Caco-2 (cell line): ENCODE results near the gene ZNF592. TPM values are rescaled to one million over a fixed set of nuclear protein-coding genes. Genes with fewer than 3 reads are reported as not detected.

Experiments
- BruUV-seq: library from RNA; stranded (reverse); fragments of 400-500 nt; replicated peaks from 2 replicates; lab custom pipeline; 2021; lab: Mats Ljungman, UMichigan
- CTCF ChIA-PET: fragments of 300-600 bp; sonication (Branson Sonifier 250); formaldehyde crosslinking; loops from one replicate; lab custom pipeline; 2022; ENCODE audit warnings: antibody characterized with exemption; lab: Charles Lee
- POLR2A ChIA-PET: fragments of 300-600 bp; sonication (Branson Sonifier 250); formaldehyde crosslinking; loops from one replicate; lab custom pipeline; 2022; ENCODE audit warnings: antibody characterized with exemption; lab: Charles Lee
- DNase-seq, 2 experiments: peaks; one replicate each; pipeline versions ENCODE4 v3.0.0 to v3.0.0-alpha.2; 2020 to 2022
- H3K27me3 ChIP-seq: replicated peaks from 2 replicates; pipeline ENCODE4 v1.6.0; 2011; ENCODE audit warnings: low read length; ENCODE audit not compliant: control insufficient read depth, insufficient read depth
- H3K36me3 ChIP-seq: 2 replicates; pipeline ENCODE4 v1.5.1; 2011; ENCODE audit warnings: low read length; ENCODE audit not compliant: control insufficient read depth, insufficient read depth
- H3K4me1 ChIP-seq: fragments of 250-450 bp; sonication (Bioruptor Pico); 2 replicates; pipeline ENCODE4 v1.5.1; 2020; ENCODE audit warnings: mild to moderate bottlenecking
- H3K4me3 ChIP-seq: 2 replicates; pipeline ENCODE4 v1.5.1; 2011; ENCODE audit warnings: low read depth, mild to moderate bottlenecking, control low read depth, low read length
- H3K9me3 ChIP-seq: fragments of 250-450 bp; sonication (Bioruptor Pico); 2 replicates; pipeline ENCODE4 v1.5.1; 2020; ENCODE audit warnings: mild to moderate bottlenecking, moderate library complexity
- H3K27ac Mint-ChIP-seq: one replicate; pipeline ENCODE4 v1.8.0; 2022; ENCODE audit warnings: mixed read lengths; ENCODE audit not compliant: unreplicated experiment
- H3K27me3 Mint-ChIP-seq: one replicate; pipeline ENCODE4 v1.8.0; 2022; ENCODE audit warnings: mixed read lengths; ENCODE audit not compliant: insufficient read depth, unreplicated experiment
- H3K36me3 Mint-ChIP-seq: one replicate; pipeline ENCODE4 v1.8.0; 2022; ENCODE audit warnings: mild to moderate bottlenecking, mixed read lengths; ENCODE audit not compliant: insufficient read depth, unreplicated experiment
- H3K4me1 Mint-ChIP-seq: one replicate; pipeline ENCODE4 v1.8.0; 2022; ENCODE audit warnings: low read depth, mixed read lengths; ENCODE audit not compliant: unreplicated experiment
- H3K4me3 Mint-ChIP-seq: one replicate; pipeline ENCODE4 v1.8.0; 2022; ENCODE audit warnings: mild to moderate bottlenecking, moderate library complexity, mixed read lengths; ENCODE audit not compliant: unreplicated experiment
- H3K9me3 Mint-ChIP-seq: one replicate; pipeline ENCODE4 v1.8.0; 2022; ENCODE audit warnings: mixed read lengths; ENCODE audit not compliant: unreplicated experiment
- CTCF ChIP-seq, 2 experiments: fragments of 200-600 bp in 1 of 2; IDR thresholded peaks; 1 replicate in 1 of 2; 2 replicates in 1 of 2; pipeline versions ENCODE4 v1.5.1 to v1.8.0; 2011 to 2022; ENCODE audit warnings: antibody characterized with exemption in 1 of 2, control low read depth in 1 of 2, inconsistent platforms in 1 of 2, low read depth in 1 of 2, low read length in 1 of 2, mild to moderate bottlenecking in 1 of 2, moderate library complexity in 1 of 2; ENCODE audit not compliant: insufficient read depth in 1 of 2, severe bottlenecking in 1 of 2, unreplicated experiment in 1 of 2
- intact Hi-C: fragments of 100-400 bp; cut with micrococcal nuclease; formaldehyde crosslinking; loops from one replicate; pipeline ENCODE4 v1.10.0; 2022; ENCODE audit not compliant: unreplicated experiment
- total RNA-seq: library from RNA; stranded (reverse); gene quantifications from 2 replicates; pipeline ENCODE4 v1.2.3, GENCODE V29; 2022

The ZNF592 gene
- total RNA-seq, 1 experiment from 2014 or later: 30.6 TPM

- ChIA-PET POLR2A (no interaction called here), CTCF (interaction anchor here (0.5 to 0.8 kb wide), 2 partner anchors 14 to 246 kb away, joined by 3 to 4 read pairs; no protein-coding TSS in a partner anchor)
- Histone ChIP-seq H3K4me3 (no peak within 1 kb of the TSS), H3K36me3 (no peaks in the 10 kb centered on the region), H3K27me3 (no peaks in the 10 kb centered on the region), H3K9me3 (no peaks in the 10 kb centered on the region), H3K4me1 (peaks cover 35% of the 10 kb centered on the region)
- no peaks in the 10 kb centered on the region for H3K27me3 Mint-ChIP-seq
- no peaks in the 10 kb centered on the region for H3K9me3 Mint-ChIP-seq
- intact Hi-C loops: loop anchor here (5.0 kb wide), 1 partner anchor 165 kb away; the partner anchor contains the start of gene WDR73
- TF ChIP-seq CTCF (IDR thresholded peaks at IDR 0.05; ENCODE audit: insufficient read depth in 1 of 2, low read depth in 1 of 2, low read length in 1 of 2, severe bottlenecking in 1 of 2, unreplicated experiment in 1 of 2): no peak
- H3K4me3 Mint-ChIP-seq: peak within 1 kb of the TSS; percentile 44
- DNase-seq: no peak
- H3K36me3 Mint-ChIP-seq: peaks cover 15% of the 10 kb centered on the region
- H3K27ac Mint-ChIP-seq: peak within 1 kb of the TSS; percentile 75
- H3K4me1 Mint-ChIP-seq: peaks cover 28% of the 10 kb centered on the region
- no TSS peak for BruUV-seq
Observed at GRCh38 chr15:84816694-84817465, 68.5 kb downstream of the ZNF592 start, which contains the start of gene ALPK3. Gene ALPK3, plus strand, starts transcription at chr15:84817356. Its CDS starts 97 bp downstream, at chr15:84817453.

GRCh38 chr15:84817466-84818081, 69.2 kb downstream of the ZNF592 start:
- CTCF ChIA-PET: interaction anchor here (0.6 to 1.0 kb wide), 5 partner anchors 13 to 247 kb away, joined by 3 to 5 read pairs (median 3); no protein-coding TSS in a partner anchor
- Mint-ChIP-seq H3K4me3 (peak overlapping the region; percentile 44), H3K27ac (peak overlapping the region; percentile 75), H3K4me1 (peaks cover 33% of the 10 kb centered on the region), H3K36me3 (peaks cover 11% of the 10 kb centered on the region), H3K9me3 (no peaks in the 10 kb centered on the region), H3K27me3 (no peaks in the 10 kb centered on the region)
- Histone ChIP-seq H3K4me3 (no peak overlapping the region), H3K9me3 (no peaks in the 10 kb centered on the region), H3K36me3 (no peaks in the 10 kb centered on the region), H3K4me1 (peaks cover 41% of the 10 kb centered on the region), H3K27me3 (no peaks in the 10 kb centered on the region)
- BruUV-seq: no TSS peak
- peak in 1 of 2 experiments; percentile 11 for TF ChIP-seq CTCF (IDR thresholded peaks at IDR 0.05; ENCODE audit: insufficient read depth in 1 of 2, low read depth in 1 of 2, low read length in 1 of 2, severe bottlenecking in 1 of 2, unreplicated experiment in 1 of 2)
- POLR2A ChIA-PET: no interaction called here
- peak; percentile 42 to 68 for DNase-seq
- intact Hi-C loops: loop anchor here (5.0 kb wide), 1 partner anchor 165 kb away; the partner anchor contains the start of gene WDR73
